SK-N-SH (cell line): Measurements from ENCODE around the gene PTPRD. TPM values are rescaled to one million over a fixed set of nuclear protein-coding genes. Genes with fewer than 3 reads are reported as not detected.

Experiments used
- CTCF ChIA-PET: fragments of 300-600, 350-600 bp; formaldehyde crosslinking; extraction: SDS; loops from one replicate; lab custom pipeline; 2021; lab: Yijun Ruan, JAX
- POLR2A ChIA-PET: fragments of 350-600 bp; sonication (Branson Sonifier 250); formaldehyde crosslinking; extraction: SDS; loops from one replicate; lab custom pipeline; 2020; ENCODE audit warnings: antibody characterized with exemption, inconsistent platforms; lab: Yijun Ruan, JAX
- DNase-seq: peaks from one replicate; pipeline ENCODE4 v3.0.0; 2012
- H2AFZ ChIP-seq: fragments of 200-600 bp; sonication (generic); 2 replicates; pipeline ENCODE4 v1.8.1; 2016; ENCODE audit warnings: antibody characterized with exemption, mild to moderate bottlenecking, low read depth
- H3F3A ChIP-seq: fragments of 200-600 bp; sonication (generic); replicated peaks from 2 replicates; pipeline ENCODE3; 2016; ENCODE audit warnings: antibody characterized with exemption, mild to moderate bottlenecking; ENCODE audit not compliant: insufficient read depth
- H3K27ac ChIP-seq, 2 experiments: fragments of 200-500 bp in 1 of 2; fragments of 200-600 bp in 1 of 2; sonication (Bioruptor generic) in 1 of 2; sonication (generic), shearing (Covaris generic) in 1 of 2; 2 replicates each; pipeline versions ENCODE4 v1.5.1 to v1.6.1; 2014 to 2016; ENCODE audit warnings: low read depth in 2 of 2, inconsistent platforms in 1 of 2, low read length in 1 of 2, mild to moderate bottlenecking in 1 of 2, mixed read lengths in 1 of 2
- H3K27me3 ChIP-seq: fragments of 200-600 bp; sonication (generic), shearing (Covaris generic); 2 replicates; pipeline ENCODE4 v1.6.1; 2016; ENCODE audit warnings: mixed run types; ENCODE audit not compliant: insufficient read depth
- H3K36me3 ChIP-seq, 2 experiments: fragments of 200-500 bp in 1 of 2; fragments of 200-600 bp in 1 of 2; sonication (Bioruptor generic) in 1 of 2; sonication (generic) in 1 of 2; replicated peaks in 1 of 2; 2 replicates each; pipeline versions ENCODE3 to v1.5.1; 2014 to 2016; ENCODE audit warnings: low read length in 1 of 2, mild to moderate bottlenecking in 1 of 2; ENCODE audit not compliant: insufficient read depth in 2 of 2, control insufficient read depth in 1 of 2
- H3K4me1 ChIP-seq, 2 experiments: fragments of 200-500 bp in 1 of 2; fragments of 200-600 bp in 1 of 2; sonication (Bioruptor generic) in 1 of 2; sonication (generic), shearing (Covaris generic) in 1 of 2; 2 replicates each; pipeline versions ENCODE4 v1.5.1 to v1.6.1; 2014 to 2016; ENCODE audit warnings: low read depth in 1 of 2, low read length in 1 of 2, mixed run types in 1 of 2; ENCODE audit not compliant: insufficient read depth in 2 of 2, control insufficient read depth in 1 of 2
- H3K4me2 ChIP-seq: fragments of 200-600 bp; sonication (generic), shearing (Covaris generic); 2 replicates; pipeline ENCODE4 v1.6.1; 2017; ENCODE audit warnings: mixed run types
- H3K4me3 ChIP-seq, 2 experiments: fragments of 200-500 bp in 1 of 2; fragments of 200-600 bp in 1 of 2; sonication (Bioruptor generic) in 1 of 2; sonication (generic), shearing (Covaris generic) in 1 of 2; 2 replicates each; pipeline versions ENCODE4 v1.5.1 to v1.8.1; 2014 to 2016; ENCODE audit warnings: low read depth in 2 of 2, inconsistent platforms in 1 of 2, low read length in 1 of 2, mild to moderate bottlenecking in 1 of 2, mixed read lengths in 1 of 2, moderate library complexity in 1 of 2
- H3K79me2 ChIP-seq: fragments of 200-600 bp; sonication (generic); 2 replicates; pipeline ENCODE4 v1.8.1; 2017; ENCODE audit warnings: mild to moderate bottlenecking; ENCODE audit not compliant: insufficient read depth
- H3K9ac ChIP-seq: fragments of 200-600 bp; sonication (generic); 2 replicates; pipeline ENCODE4 v1.6.1; 2017; ENCODE audit warnings: mixed run types
- H3K9me2 ChIP-seq: fragments of 200-600 bp; sonication (generic); 2 replicates; pipeline ENCODE4 v1.6.1; 2017; ENCODE audit warnings: mixed run types
- H3K9me3 ChIP-seq: fragments of 200-600 bp; sonication (generic); 2 replicates; pipeline ENCODE4 v1.6.1; 2017; ENCODE audit warnings: mixed run types, mild to moderate bottlenecking, moderate library complexity
- H4K20me1 ChIP-seq: fragments of 200-600 bp; sonication (generic); 2 replicates; pipeline ENCODE4 v1.6.1; 2017; ENCODE audit warnings: mild to moderate bottlenecking, mixed run types; ENCODE audit not compliant: insufficient read depth
- CHD2 ChIP-seq: fragments of 150-350 bp; IDR thresholded peaks from 2 replicates; pipeline ENCODE4 v1.6.1; 2018; ENCODE audit warnings: low read length; ENCODE audit not compliant: partially characterized antibody
- ELF1 ChIP-seq: IDR thresholded peaks from 2 replicates; pipeline ENCODE4 v1.4.0; 2012
- EP300 ChIP-seq, 2 experiments: IDR thresholded peaks; 2 replicates each; pipeline versions ENCODE4 v1.4.0 to v1.6.1; 2012; ENCODE audit warnings: borderline replicate concordance in 1 of 2, low read depth in 1 of 2, low read length in 1 of 2
- EZH2phosphoT487 ChIP-seq: fragments of 200-600 bp; sonication (generic); IDR thresholded peaks from 2 replicates; pipeline ENCODE4 v1.6.1; 2017; ENCODE audit warnings: low read depth, mixed run types, mild to moderate bottlenecking, antibody characterized with exemption, moderate library complexity, borderline replicate concordance
- FOSL2 ChIP-seq: IDR thresholded peaks from 2 replicates; pipeline ENCODE4 v1.4.0; 2012; ENCODE audit warnings: low read depth, mild to moderate bottlenecking, moderate library complexity, borderline replicate concordance
- FOXJ3 ChIP-seq: sonication (generic); formaldehyde crosslinking; IDR thresholded peaks from 2 replicates; pipeline ENCODE4 v1.5.1; 2020; ENCODE audit warnings: mild to moderate bottlenecking, missing genetic modification reagents
- GABPA ChIP-seq: IDR thresholded peaks from 2 replicates; pipeline ENCODE4 v1.4.0; 2012; ENCODE audit warnings: low read depth, mild to moderate bottlenecking
- GATA2 ChIP-seq: sonication (generic); formaldehyde crosslinking; IDR thresholded peaks from 2 replicates; pipeline ENCODE4 v1.5.0; 2020; ENCODE audit warnings: mild to moderate bottlenecking, missing genetic modification reagents
- MAX ChIP-seq: IDR thresholded peaks from 2 replicates; pipeline ENCODE4 v1.4.0; 2012; ENCODE audit warnings: low read depth
- MEF2A ChIP-seq: IDR thresholded peaks from 2 replicates; pipeline ENCODE4 v1.4.0; 2012; ENCODE audit warnings: low read depth, borderline replicate concordance
- NFIC ChIP-seq: IDR thresholded peaks from 2 replicates; pipeline ENCODE4 v1.4.0; 2012; ENCODE audit warnings: borderline replicate concordance
- NRF1 ChIP-seq: IDR thresholded peaks from 2 replicates; pipeline ENCODE4 v1.6.1; 2012; ENCODE audit warnings: low read depth, mild to moderate bottlenecking, low read length
- RAD21 ChIP-seq: IDR thresholded peaks from 2 replicates; pipeline ENCODE4 v1.6.1; 2012; ENCODE audit warnings: mild to moderate bottlenecking, low read length
- RCOR1 ChIP-seq: fragments of 150-350 bp; IDR thresholded peaks from 2 replicates; pipeline ENCODE4 v1.6.1; 2017; ENCODE audit warnings: antibody characterized with exemption, low read length
- REST ChIP-seq: IDR thresholded peaks from 2 replicates; pipeline ENCODE4 v1.6.1; 2012; ENCODE audit warnings: mild to moderate bottlenecking, low read depth, low read length, moderate library complexity
- SMC3 ChIP-seq: IDR thresholded peaks from 2 replicates; pipeline ENCODE4 v1.6.1; 2012; ENCODE audit warnings: low read depth, low read length, improper control_type of control experiment
- TEAD4 ChIP-seq: IDR thresholded peaks from 2 replicates; pipeline ENCODE4 v1.4.0; 2012; ENCODE audit warnings: mild to moderate bottlenecking, borderline replicate concordance; ENCODE audit not compliant: insufficient read depth
- USF2 ChIP-seq: fragments of 150-350 bp; IDR thresholded peaks from 2 replicates; pipeline ENCODE4 v1.6.1; 2017; ENCODE audit warnings: antibody characterized with exemption, low read length, low read depth, borderline replicate concordance
- YY1 ChIP-seq: IDR thresholded peaks from 2 replicates; pipeline ENCODE4 v1.4.0; 2012; ENCODE audit warnings: low read depth, mild to moderate bottlenecking
- WGBS: methylation state at CpG from one replicate; pipeline ENCODE4 v1.1.6; 2017; ENCODE audit warnings: low lambda C conversion rate; 5-methylcytosine and 5-hydroxymethylcytosine counted together
- polyA plus RNA-seq, 3 experiments: library from polyadenylated mRNA; depleted of rRNA; stranded (reverse); fragments of >200 nt; gene quantifications; 2 replicates each; pipeline ENCODE4 v1.2.3, GENCODE V29; 2012
- TF ChIP-seq, protein P1 (sequence below): fragments of 200-600 bp; sonication (generic); IDR thresholded peaks from 2 replicates; pipeline ENCODE4 v1.6.1; 2017; ENCODE audit warnings: antibody characterized with exemption, mild to moderate bottlenecking, moderate library complexity

The PTPRD gene
- polyA plus RNA-seq, 1 of the 3 experiments (the other 2 are of a cell fraction) = 0.15 TPM

- Histone ChIP-seq H3K4me3 (no peak overlapping the region), H3K9me2 (no peaks in the 10 kb centered on the region), H4K20me1 (no peaks in the 10 kb centered on the region), H3K27me3 (no peaks in the 10 kb centered on the region), H3K9me3 (no peaks in the 10 kb centered on the region), H3K79me2 (no peaks in the 10 kb centered on the region), H3K4me2 (no peak overlapping the region), H3K9ac (no peak overlapping the region), H2AFZ (no peak overlapping the region), H3K4me1 (peaks cover 0 to 2% of the 10 kb centered on the region in 2 experiments; a peak in 1 of 4 replicates), H3K27ac (no peak overlapping the region), H3F3A (no peaks in the 10 kb centered on the region), H3K36me3 (no peaks in the 10 kb centered on the region)
- CTCF ChIA-PET = no interaction called here
- POLR2A ChIA-PET = no interaction called here
- no peak for DNase-seq
- WGBS = 52% methylated on average over 3 of the region's 3 CpGs
- TF ChIP-seq GABPA (no peak), MAX (no peak), YY1 (no peak), SMC3 (no peak), FOXJ3 (CRISPR knock-in tag) (no peak), ELF1 (no peak), TEAD4 (no peak), USF2 (no peak), REST (no peak), NFIC (no peak), FOSL2 (no peak), NRF1 (no peak), MEF2A (no peak), EZH2phosphoT487 (no peak), CHD2 (no peak), EP300 (IDR thresholded peaks at IDR 0.05; ENCODE audit: borderline replicate concordance in 1 of 2, low read depth in 1 of 2, low read length in 1 of 2) (no peak), GATA2 (CRISPR knock-in tag) (no peak), RAD21 (no peak), RCOR1 (no peak)
- TF ChIP-seq, protein P1, sequence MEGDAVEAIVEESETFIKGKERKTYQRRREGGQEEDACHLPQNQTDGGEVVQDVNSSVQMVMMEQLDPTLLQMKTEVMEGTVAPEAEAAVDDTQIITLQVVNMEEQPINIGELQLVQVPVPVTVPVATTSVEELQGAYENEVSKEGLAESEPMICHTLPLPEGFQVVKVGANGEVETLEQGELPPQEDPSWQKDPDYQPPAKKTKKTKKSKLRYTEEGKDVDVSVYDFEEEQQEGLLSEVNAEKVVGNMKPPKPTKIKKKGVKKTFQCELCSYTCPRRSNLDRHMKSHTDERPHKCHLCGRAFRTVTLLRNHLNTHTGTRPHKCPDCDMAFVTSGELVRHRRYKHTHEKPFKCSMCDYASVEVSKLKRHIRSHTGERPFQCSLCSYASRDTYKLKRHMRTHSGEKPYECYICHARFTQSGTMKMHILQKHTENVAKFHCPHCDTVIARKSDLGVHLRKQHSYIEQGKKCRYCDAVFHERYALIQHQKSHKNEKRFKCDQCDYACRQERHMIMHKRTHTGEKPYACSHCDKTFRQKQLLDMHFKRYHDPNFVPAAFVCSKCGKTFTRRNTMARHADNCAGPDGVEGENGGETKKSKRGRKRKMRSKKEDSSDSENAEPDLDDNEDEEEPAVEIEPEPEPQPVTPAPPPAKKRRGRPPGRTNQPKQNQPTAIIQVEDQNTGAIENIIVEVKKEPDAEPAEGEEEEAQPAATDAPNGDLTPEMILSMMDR = no peak
Observed at GRCh38 chr9:8384091-8384490, 2228.7 kb downstream of the PTPRD start.
